Measurements from ENCODE around the gene TACC2. TPM values are rescaled to one million over a fixed set of nuclear protein-coding genes. Genes with fewer than 3 reads are reported as not detected.

TACC2 gene
- total RNA-seq, 1 donor from 2014 or later: 71.2 TPM

GRCh38 chr10:122263971-122264370 is 275.0 kb downstream of the TACC2 start:
- H3K4me1 Mint-ChIP-seq (ENCODE audit: unreplicated experiment): peaks cover 33% of the 10 kb centered on the region
- peak overlapping the region; percentile 27 for H3K4me3 Mint-ChIP-seq
- H3K36me3 Mint-ChIP-seq: peaks cover 40% of the 10 kb centered on the region
- H3K27me3 Mint-ChIP-seq: no peaks in the 10 kb centered on the region
- no peak for TF ChIP-seq CTCF (conservative IDR thresholded peaks at IDR 0.05)
- H3K9me3 Mint-ChIP-seq: peaks cover 8% of the 10 kb centered on the region
- DNase-seq (ENCODE audit: extremely low spot score, unreplicated experiment): no peak
- H3K27ac Mint-ChIP-seq: peak overlapping the region; percentile 86

- TF ChIP-seq CTCF (conservative IDR thresholded peaks at IDR 0.05): no peak
- H3K27me3 Mint-ChIP-seq: no peaks in the 10 kb centered on the region
- no peak for DNase-seq (ENCODE audit: extremely low spot score, unreplicated experiment)
- peak overlapping the region; percentile 86 for H3K27ac Mint-ChIP-seq
- peak overlapping the region; percentile 27 for H3K4me3 Mint-ChIP-seq
- H3K4me1 Mint-ChIP-seq (ENCODE audit: unreplicated experiment): peaks cover 31% of the 10 kb centered on the region
- peaks cover 8% of the 10 kb centered on the region for H3K9me3 Mint-ChIP-seq
- H3K36me3 Mint-ChIP-seq: peaks cover 40% of the 10 kb centered on the region
These were observed 275.5 kb downstream of the TACC2 start for GRCh38 chr10:122264436-122264835.

GRCh38 chr10:122264931-122265330 is 276.0 kb downstream of the TACC2 start:
- peak overlapping the region; percentile 92 for H3K27ac Mint-ChIP-seq
- no peak for TF ChIP-seq CTCF (conservative IDR thresholded peaks at IDR 0.05)
- peaks cover 8% of the 10 kb centered on the region for H3K9me3 Mint-ChIP-seq
- H3K36me3 Mint-ChIP-seq: peaks cover 36% of the 10 kb centered on the region
- no peak for DNase-seq (ENCODE audit: extremely low spot score, unreplicated experiment)
- H3K4me1 Mint-ChIP-seq (ENCODE audit: unreplicated experiment): peaks cover 31% of the 10 kb centered on the region
- H3K27me3 Mint-ChIP-seq: no peaks in the 10 kb centered on the region
- no peak overlapping the region for H3K4me3 Mint-ChIP-seq

GRCh38 chr10:122265896-122266295 is 276.9 kb downstream of the TACC2 start:
- H3K27ac Mint-ChIP-seq: peak overlapping the region; percentile 92
- DNase-seq (ENCODE audit: extremely low spot score, unreplicated experiment): no peak
- peaks cover 31% of the 10 kb centered on the region for H3K36me3 Mint-ChIP-seq
- H3K9me3 Mint-ChIP-seq: peaks cover 8% of the 10 kb centered on the region
- TF ChIP-seq CTCF (conservative IDR thresholded peaks at IDR 0.05): no peak
- no peaks in the 10 kb centered on the region for H3K27me3 Mint-ChIP-seq
- H3K4me3 Mint-ChIP-seq: peak overlapping the region; percentile 77
- H3K4me1 Mint-ChIP-seq (ENCODE audit: unreplicated experiment): peaks cover 31% of the 10 kb centered on the region

- Mint-ChIP-seq H3K4me3 (no peak overlapping the region), H3K4me1 (ENCODE audit: unreplicated experiment) (peaks cover 31% of the 10 kb centered on the region), H3K9me3 (peaks cover 5% of the 10 kb centered on the region), H3K36me3 (peaks cover 24% of the 10 kb centered on the region), H3K27me3 (no peaks in the 10 kb centered on the region), H3K27ac (peak overlapping the region; percentile 86)
- DNase-seq (ENCODE audit: extremely low spot score, unreplicated experiment): no peak
- peak; percentile 93 for TF ChIP-seq CTCF (conservative IDR thresholded peaks at IDR 0.05)
These were observed 279.1 kb downstream of the TACC2 start for GRCh38 chr10:122267849-122268737.
